ENCODE results near the gene PIN1. TPM values are rescaled to one million over a fixed set of nuclear protein-coding genes. Genes with fewer than 3 reads are reported as not detected.
"Not testable (repeated sequence)": the region's sequence is repeated elsewhere in the genome, so short reads cannot be mapped to it uniquely, and the experiment has no call there.

Gene PIN1
- polyA plus RNA-seq, 6 donors from 2014 or later = 59.3 to 102 (median 68.3) TPM

- DNase-seq = peak; percentile 84
- H3K27me3 Mint-ChIP-seq = no peaks in the 10 kb centered on the region
- ATAC-seq (ENCODE audit: low read depth in 2 of 2) = peak; percentile 59
- H3K9me3 Mint-ChIP-seq = peaks cover 0 to 5% (median 0%) of the 10 kb centered on the region in 7 donors
- peak overlapping the region in 5 of 6 donors; percentile 19 to 90 (median 73) for H3K27ac Mint-ChIP-seq
- H3K4me3 Mint-ChIP-seq = peak overlapping the region in 3 of 8 donors; percentile 28 to 76 (median 29)
- H3K36me3 Mint-ChIP-seq = no peaks in the 10 kb centered on the region
- H3K4me1 Mint-ChIP-seq = peaks cover 5 to 19% (median 18%) of the 10 kb centered on the region in 3 donors
These were observed 38.9 kb upstream of the PIN1 start for GRCh38 chr19:9796113-9796773.

- no peak for DNase-seq
- H3K4me1 Mint-ChIP-seq = peaks cover 0 to 12% (median 7%) of the 10 kb centered on the region in 3 donors
- peaks cover 0 to 5% (median 0%) of the 10 kb centered on the region in 7 donors for H3K9me3 Mint-ChIP-seq
- peak overlapping the region in 1 of 6 donors; percentile 27 for H3K27ac Mint-ChIP-seq
- no peak for ATAC-seq (ENCODE audit: low read depth in 2 of 2)
- no peak overlapping the region for H3K4me3 Mint-ChIP-seq
- H3K36me3 Mint-ChIP-seq = no peaks in the 10 kb centered on the region
- H3K27me3 Mint-ChIP-seq = no peaks in the 10 kb centered on the region
These were observed 37.2 kb upstream of the PIN1 start for GRCh38 chr19:9797871-9798270.

- DNase-seq = no peak
- Mint-ChIP-seq H3K4me3 (no peak overlapping the region), H3K36me3 (no peaks in the 10 kb centered on the region), H3K9me3 (no peaks in the 10 kb centered on the region), H3K4me1 (peaks cover 0 to 7% (median 0%) of the 10 kb centered on the region in 3 donors), H3K27me3 (no peaks in the 10 kb centered on the region), H3K27ac (no peak overlapping the region)
- no peak for ATAC-seq (ENCODE audit: low read depth in 2 of 2)
These were observed 36.0 kb upstream of the PIN1 start for GRCh38 chr19:9799162-9799561.

- Mint-ChIP-seq H3K36me3 (no peaks in the 10 kb centered on the region), H3K4me3 (no peak overlapping the region), H3K9me3 (no peaks in the 10 kb centered on the region), H3K27me3 (no peaks in the 10 kb centered on the region), H3K27ac (peak overlapping the region in 1 of 6 donors; percentile 87), H3K4me1 (no peaks in the 10 kb centered on the region)
- ATAC-seq (ENCODE audit: low read depth in 2 of 2) = no peak
- DNase-seq = no peak
These were observed 33.1 kb upstream of the PIN1 start for GRCh38 chr19:9801976-9802375.

GRCh38 chr19:9806803-9807202 lies 28.3 kb upstream of the PIN1 start:
- H3K4me1 Mint-ChIP-seq = peaks cover 0 to 5% (median 4%) of the 10 kb centered on the region in 3 donors

GRCh38 chr19:9808855-9809824 lies 26.0 kb upstream of the PIN1 start:
- peaks cover 0 to 4% (median 0%) of the 10 kb centered on the region in 7 donors for H3K9me3 Mint-ChIP-seq
- H3K27me3 Mint-ChIP-seq = no peaks in the 10 kb centered on the region
- no peak for ATAC-seq (ENCODE audit: low read depth in 2 of 2)
- peaks cover 8 to 13% of the 10 kb centered on the region in 2 donors for H3K36me3 Mint-ChIP-seq
- no peak overlapping the region for H3K4me3 Mint-ChIP-seq
- peaks cover 2 to 5% (median 4%) of the 10 kb centered on the region in 3 donors for H3K4me1 Mint-ChIP-seq
- H3K27ac Mint-ChIP-seq = peak overlapping the region in 3 of 6 donors; percentile 62 to 85 (median 74)
- DNase-seq = no peak

More at GRCh38 chr19:9806803-9807202, 28.3 kb upstream of the PIN1 start:
- no peak overlapping the region for H3K4me3 Mint-ChIP-seq
- no peak for ATAC-seq (ENCODE audit: low read depth in 2 of 2)
- H3K9me3 Mint-ChIP-seq = no peaks in the 10 kb centered on the region
- no peak for DNase-seq
- H3K36me3 Mint-ChIP-seq = peaks cover 4 to 8% of the 10 kb centered on the region in 2 donors
- no peak overlapping the region for H3K27ac Mint-ChIP-seq
- no peaks in the 10 kb centered on the region for H3K27me3 Mint-ChIP-seq

GRCh38 chr19:9811139-9811538 lies 24.0 kb upstream of the PIN1 start:
- H3K9me3 Mint-ChIP-seq = peaks cover 0 to 13% (median 5%) of the 10 kb centered on the region in 7 donors
- H3K4me3 Mint-ChIP-seq = no peak overlapping the region
- H3K4me1 Mint-ChIP-seq = peaks cover 2 to 5% (median 4%) of the 10 kb centered on the region in 3 donors
- DNase-seq (no peak), ATAC-seq (ENCODE audit: low read depth in 2 of 2) (no peak)
- no peak overlapping the region for H3K27ac Mint-ChIP-seq
- no peaks in the 10 kb centered on the region for H3K27me3 Mint-ChIP-seq
- peaks cover 10 to 21% of the 10 kb centered on the region in 2 donors for H3K36me3 Mint-ChIP-seq

- no peaks in the 10 kb centered on the region for H3K27me3 Mint-ChIP-seq
- no peak for ATAC-seq (ENCODE audit: low read depth in 2 of 2)
- peaks cover 14 to 23% of the 10 kb centered on the region in 2 donors for H3K36me3 Mint-ChIP-seq
- peaks cover 15 to 39% (median 25%) of the 10 kb centered on the region in 3 donors for H3K4me1 Mint-ChIP-seq
- peak overlapping the region; percentile 84 to 97 (median 92) for H3K4me3 Mint-ChIP-seq
- no peak for DNase-seq
- peak overlapping the region; percentile 88 to 99 (median 94) for H3K27ac Mint-ChIP-seq
- peaks cover 0 to 19% (median 6%) of the 10 kb centered on the region in 7 donors for H3K9me3 Mint-ChIP-seq
These were observed 16.9 kb upstream of the PIN1 start for GRCh38 chr19:9818175-9818733.

GRCh38 chr19:9818734-9819595 lies 16.2 kb upstream of the PIN1 start, which contains the start of gene FBXL12:
TSS of gene FBXL12 (minus strand) at chr19:9819079. CDS start at chr19:9818813, 266 bp downstream.
- H3K4me3 Mint-ChIP-seq = peak within 1 kb of the TSS; percentile 84 to 97 (median 92)
- peaks cover 15 to 39% (median 31%) of the 10 kb centered on the region in 3 donors for H3K4me1 Mint-ChIP-seq
- peak; percentile 83 to 85 for ATAC-seq (ENCODE audit: low read depth in 2 of 2)
- H3K27ac Mint-ChIP-seq = peak within 1 kb of the TSS; percentile 88 to 99 (median 94)
- no peaks in the 10 kb centered on the region for H3K27me3 Mint-ChIP-seq
- peaks cover 11 to 19% of the 10 kb centered on the region in 2 donors for H3K36me3 Mint-ChIP-seq
- DNase-seq = peak; percentile 100
- peaks cover 0 to 17% (median 6%) of the 10 kb centered on the region in 7 donors for H3K9me3 Mint-ChIP-seq

- Mint-ChIP-seq H3K27ac (peak overlapping the region; percentile 60 to 99 (median 92)), H3K9me3 (peaks cover 0 to 17% (median 6%) of the 10 kb centered on the region in 7 donors), H3K4me3 (peak overlapping the region; percentile 84 to 97 (median 92)), H3K4me1 (peaks cover 15 to 38% (median 31%) of the 10 kb centered on the region in 3 donors), H3K36me3 (peaks cover 10 to 16% of the 10 kb centered on the region in 2 donors), H3K27me3 (no peaks in the 10 kb centered on the region)
- no peak for DNase-seq
- peak in 1 of 2 donors; percentile 1 for ATAC-seq (ENCODE audit: low read depth in 2 of 2)
These were observed 15.6 kb upstream of the PIN1 start for GRCh38 chr19:9819596-9819909.

GRCh38 chr19:9820034-9820433 lies 15.1 kb upstream of the PIN1 start:
- DNase-seq; ATAC-seq (ENCODE audit: low read depth in 2 of 2); H3K27me3 Mint-ChIP-seq: not testable (repeated sequence)
- H3K9me3 Mint-ChIP-seq = peaks cover 0 to 13% (median 6%) of the 10 kb centered on the region in 7 donors
- H3K27ac Mint-ChIP-seq = peak overlapping the region in 3 of 6 donors; percentile 28 to 94 (median 91)
- peaks cover 10 to 11% of the 10 kb centered on the region in 2 donors for H3K36me3 Mint-ChIP-seq
- H3K4me3 Mint-ChIP-seq = peak overlapping the region in 6 of 8 donors; percentile 84 to 97 (median 92)
- peaks cover 15 to 38% (median 31%) of the 10 kb centered on the region in 3 donors for H3K4me1 Mint-ChIP-seq

GRCh38 chr19:9823816-9824215 lies 11.3 kb upstream of the PIN1 start:
- Mint-ChIP-seq H3K4me1 (peaks cover 21 to 43% (median 32%) of the 10 kb centered on the region in 3 donors), H3K27ac (no peak overlapping the region), H3K36me3 (peaks cover 0 to 4% of the 10 kb centered on the region in 2 donors), H3K27me3 (no peaks in the 10 kb centered on the region), H3K9me3 (peaks cover 0 to 2% (median 0%) of the 10 kb centered on the region in 7 donors), H3K4me3 (peak overlapping the region in 3 of 8 donors; percentile 3 to 32 (median 25))
- no peak for ATAC-seq (ENCODE audit: low read depth in 2 of 2)
- no peak for DNase-seq
